NK-92 (cell line): Measurements from ENCODE around the gene ADCY4.

Experiments used
- DNase-seq: peaks from one replicate; lab custom pipeline; 2025; ENCODE audit not compliant: unreplicated experiment; lab: John Stamatoyannopoulos, UW

ADCY4 gene

DNA sequence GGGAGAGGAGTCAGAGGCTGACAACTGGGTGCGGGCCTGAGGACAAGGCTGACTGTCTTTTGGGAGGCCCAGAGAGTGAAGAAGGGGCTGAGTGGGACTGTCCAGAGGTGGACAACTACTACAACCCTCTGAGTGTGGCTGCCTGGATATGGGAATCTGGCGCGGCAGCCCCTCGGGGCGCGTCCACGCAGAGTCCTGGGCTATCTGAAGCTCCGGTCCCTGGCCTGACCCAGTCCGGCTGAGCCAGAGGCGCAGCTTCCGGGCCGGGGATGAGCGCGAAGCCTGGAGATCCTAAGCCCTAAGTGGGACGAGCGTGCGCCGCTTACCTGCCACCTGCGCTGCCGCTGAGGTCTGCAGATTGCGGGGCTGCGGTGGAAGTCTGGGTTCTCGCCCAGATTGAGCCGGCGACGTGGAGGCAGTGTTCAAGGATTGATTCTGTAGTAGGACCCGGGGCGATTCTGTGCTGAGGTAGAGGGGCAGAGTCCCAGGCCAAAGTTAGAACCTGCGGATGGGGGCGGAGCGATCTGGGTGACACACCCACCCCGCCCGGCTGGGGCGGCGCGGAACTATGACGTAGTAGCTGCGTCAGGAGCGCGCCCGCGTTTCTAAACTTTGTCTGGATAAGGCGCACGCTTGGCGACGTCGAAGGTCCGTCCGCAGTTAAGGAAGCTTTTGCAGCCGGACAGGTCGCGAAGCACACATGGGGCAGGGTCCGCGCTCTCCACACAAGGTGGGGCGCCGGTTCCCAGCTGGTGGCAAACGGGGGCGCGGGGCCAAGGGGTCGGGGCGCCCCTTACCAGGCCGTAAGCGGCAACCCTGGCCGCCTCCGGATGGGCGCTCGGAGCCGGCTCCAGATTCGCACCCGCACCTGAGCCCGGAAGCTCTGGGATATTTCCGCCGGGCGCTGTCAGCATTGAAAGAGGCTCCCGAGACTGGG, 35.3 kb downstream of the ADCY4 start, which contains the start of the genes DHRS1 and NOP9:
Gene DHRS1, minus strand, starts transcription at position 526 of the 937 bp plus-strand sequence. CDS start 674 bp downstream, outside the sequence.
Gene NOP9, plus strand, starts transcription at position 596 of the 937 bp plus-strand sequence. Its CDS starts 105 bp downstream, at position 701.
- no peak for DNase-seq

DNA sequence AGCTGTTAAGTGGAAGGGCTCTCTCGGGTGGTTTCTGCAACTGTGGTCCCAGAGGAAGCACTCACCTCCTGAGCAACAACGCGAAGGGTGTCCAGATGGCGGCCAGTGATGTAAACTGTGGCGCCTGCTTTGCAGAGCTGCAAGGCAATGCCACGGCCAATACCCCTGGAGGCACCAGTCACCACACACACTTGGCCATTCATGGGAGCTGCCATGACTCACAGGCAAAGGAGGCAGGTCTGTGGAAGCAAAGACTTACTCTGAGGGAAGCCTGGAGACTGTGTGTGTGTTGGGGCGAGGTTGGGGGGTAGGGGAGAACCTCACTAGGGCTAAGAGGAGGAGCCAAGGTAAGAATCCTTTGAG, 36.0 kb downstream of the ADCY4 start:
- no peak for DNase-seq

DNA sequence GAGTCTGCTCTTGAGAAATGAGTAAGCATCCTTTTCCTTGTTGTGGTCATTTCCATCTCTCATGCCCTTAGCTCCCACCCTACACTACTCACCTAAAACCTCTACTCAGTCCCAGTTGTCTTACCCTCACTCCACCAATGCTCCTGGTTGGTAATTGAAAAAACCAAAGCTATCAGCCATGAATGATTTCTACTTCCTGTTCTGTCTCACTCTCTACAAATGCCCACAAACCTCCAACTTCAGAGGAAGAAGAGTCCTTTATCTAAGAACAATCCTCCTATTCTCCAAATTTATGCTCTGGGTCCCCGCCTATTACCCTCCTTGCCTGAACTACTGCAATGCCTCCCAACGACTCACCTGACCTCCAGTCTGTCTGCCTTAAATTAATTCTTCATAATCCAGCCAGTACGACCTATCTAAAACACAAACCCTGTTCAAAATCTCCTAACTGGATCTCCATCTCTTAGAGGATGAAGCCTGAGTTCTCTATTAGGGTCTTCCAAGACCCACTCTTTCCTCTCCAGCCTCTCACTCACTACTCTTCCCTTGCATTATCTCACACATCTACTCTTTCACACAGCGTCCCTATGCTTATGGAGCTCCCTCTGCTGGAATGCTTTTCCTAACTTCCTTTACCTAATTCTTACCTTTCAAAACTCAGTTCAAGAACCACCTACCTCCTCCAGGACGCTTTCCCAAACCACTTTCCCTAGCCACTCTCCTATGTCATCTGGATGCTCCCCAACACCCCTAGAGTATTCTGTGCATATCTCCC, 37.5 kb downstream of the ADCY4 start:
- DNase-seq: no peak

DNA sequence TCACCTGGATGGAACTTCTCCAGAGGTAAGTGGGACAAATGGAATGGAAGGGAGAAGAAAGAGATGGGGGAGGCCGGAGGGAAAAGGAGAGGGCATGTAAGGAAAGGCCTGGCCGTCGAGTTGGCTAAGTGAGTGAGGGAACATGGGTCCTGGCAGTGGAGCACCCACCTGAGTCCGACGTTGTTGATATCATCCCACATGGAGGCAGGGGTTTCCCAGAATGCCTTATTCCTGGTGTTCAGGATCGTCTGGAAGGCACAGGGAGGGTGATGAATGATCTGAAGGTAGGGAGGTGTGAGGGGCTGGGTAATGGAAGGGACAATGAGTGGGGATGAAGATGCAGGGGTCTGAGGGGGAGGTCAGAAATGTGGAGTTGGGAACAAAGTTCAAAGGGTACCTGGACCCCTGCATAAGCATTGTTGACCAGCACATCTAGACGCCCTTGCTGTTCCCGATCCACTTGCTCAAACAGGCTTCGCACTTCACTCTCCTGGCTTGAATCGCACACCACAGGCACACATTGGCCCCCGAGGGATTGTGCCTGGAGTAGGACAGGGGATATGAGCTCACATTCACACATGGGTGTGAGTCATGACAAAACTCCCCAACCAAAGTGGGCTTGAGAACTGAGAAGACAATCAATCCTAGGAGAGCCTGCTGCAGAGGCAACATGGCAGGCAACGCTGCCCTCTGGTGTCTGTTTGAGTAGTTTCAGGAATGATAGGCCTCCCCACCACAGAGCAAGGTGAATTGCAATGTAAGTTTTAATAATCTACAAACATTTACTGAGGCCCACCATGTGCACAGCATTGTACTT, 38.3 kb downstream of the ADCY4 start:
- DNase-seq: no peak

DNA sequence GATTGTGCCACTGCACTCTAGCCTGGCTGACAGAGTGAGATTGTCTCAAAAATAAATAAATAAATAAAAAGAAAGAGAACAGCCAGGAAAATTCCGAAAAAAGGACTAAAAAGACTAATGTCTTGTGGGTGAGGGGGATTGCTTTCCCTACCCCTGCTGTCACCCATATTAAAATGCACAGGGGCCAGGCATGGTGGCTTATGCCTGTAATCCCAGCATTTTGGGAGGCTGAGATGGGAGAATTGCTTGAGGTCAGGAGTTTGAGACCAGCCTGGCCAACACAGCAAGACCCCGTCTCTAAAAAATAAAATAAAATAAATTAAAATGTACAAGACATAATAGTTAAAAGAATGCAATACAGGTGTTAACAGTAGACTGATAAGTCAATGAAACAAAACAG, 41.3 kb downstream of the ADCY4 start:
- DNase-seq: no peak

DNA sequence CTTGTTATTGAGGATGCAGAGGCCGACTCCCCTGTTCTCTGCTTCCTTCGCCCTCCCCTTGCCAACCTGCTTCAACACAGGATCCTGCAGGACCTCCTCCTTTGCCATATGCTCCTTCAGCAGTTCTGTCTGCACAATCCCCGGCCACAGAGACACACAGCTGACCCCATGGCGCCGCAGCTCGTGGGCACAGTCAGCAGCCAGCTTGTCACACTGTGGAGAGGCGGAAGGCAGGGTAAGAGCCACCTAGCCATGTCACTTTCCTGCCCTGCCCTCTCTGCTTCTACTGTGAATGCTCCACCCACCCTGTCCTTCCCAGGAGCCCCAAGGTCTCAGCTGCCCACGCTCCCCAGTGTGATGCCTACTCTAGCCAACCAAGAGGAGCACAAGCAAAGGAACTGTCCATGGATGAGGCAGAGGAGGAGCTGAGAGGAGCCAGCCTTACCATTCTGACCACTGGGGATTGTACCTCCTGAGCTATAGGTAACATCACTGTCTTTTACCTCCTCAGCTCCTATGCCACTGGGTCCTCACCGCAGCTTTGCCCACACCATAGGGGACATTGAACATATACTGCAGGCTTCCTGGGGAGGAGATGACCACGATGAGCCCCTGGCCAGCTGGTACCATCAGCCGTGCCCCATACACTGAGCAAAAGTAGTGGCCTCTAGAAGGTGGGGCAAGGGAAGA, 42.6 kb downstream of the ADCY4 start:
- DNase-seq: no peak

DNA sequence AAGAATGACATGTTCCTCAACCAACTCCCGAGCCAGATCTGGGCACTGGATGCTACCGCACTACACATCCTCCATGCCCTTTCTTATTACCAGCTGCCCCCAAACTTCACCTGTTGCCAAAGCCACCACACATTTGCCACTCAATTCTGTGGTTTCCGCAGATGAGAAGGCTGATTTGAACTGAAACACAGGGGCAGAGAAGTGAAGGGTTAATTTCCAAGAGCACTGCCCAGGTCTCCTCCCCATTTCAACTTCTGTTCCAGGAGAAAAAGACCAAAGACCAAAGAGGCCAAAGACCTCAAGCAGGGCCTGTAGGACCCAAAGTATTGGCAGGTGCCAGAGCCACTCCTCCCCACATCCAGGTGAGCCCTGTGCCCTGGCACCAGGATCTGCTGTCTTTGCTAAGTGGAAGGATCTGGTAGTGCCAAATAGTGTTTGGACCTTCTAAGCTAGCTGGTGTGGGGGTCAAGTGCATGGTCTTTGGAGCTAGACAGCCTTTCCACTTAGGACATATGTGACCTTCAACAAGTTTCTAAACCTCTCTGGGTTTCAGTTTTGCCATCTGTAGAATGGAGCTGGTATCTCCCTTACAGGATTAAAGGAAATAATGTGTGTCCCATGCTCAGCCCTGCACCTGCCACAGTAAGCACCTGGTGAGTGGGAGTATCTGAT, 43.3 kb downstream of the ADCY4 start:
- no peak for DNase-seq

DNA sequence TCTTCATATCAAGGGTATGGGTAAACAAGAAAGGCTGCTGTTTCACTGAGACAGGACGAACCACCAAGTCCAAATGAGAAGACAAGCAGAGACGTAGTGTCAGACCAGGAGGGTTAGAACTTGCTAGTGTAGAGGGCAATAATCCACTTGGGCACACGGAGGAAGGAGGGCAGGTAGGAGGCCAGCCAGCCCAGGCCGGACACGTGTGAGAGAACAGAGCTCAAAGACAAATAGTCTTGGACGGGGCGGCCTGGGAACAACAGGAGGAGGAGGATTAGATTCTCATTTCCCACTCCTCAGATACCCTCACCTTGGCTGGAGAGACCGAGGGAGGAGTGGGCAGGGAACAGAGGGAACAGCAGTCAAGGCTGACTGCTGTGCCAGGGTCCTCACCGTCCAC, 44.1 kb downstream of the ADCY4 start:
- no peak for DNase-seq

DNA sequence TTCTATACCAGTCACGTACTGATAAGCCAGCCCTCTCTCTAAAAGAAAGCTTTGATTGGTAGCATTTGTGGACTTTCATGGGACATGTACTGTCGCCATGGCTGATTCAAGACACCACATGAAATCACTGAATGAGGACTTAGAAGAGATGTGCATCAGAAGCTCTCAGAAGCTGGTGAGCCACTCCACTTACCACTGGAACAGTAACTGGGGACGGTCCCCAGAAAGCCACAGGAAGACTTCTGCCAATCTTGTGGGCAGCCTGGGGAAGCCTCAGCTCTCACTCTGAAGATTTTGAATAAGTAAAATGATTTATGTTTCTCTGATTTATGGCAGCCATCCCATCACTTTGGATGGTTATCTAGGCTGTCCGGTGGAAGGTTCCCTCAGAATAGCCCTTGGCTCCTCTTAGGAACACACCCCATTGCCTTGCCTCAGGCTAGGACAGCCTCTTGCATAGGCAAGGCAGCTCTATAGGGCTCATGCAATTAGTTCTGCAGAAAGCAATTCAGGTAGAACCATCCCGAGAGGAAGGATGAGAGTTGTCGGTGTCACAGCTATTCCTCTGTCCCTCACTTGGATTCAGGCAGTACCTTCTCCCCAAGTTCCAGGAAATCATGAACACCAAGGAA, 45.1 kb downstream of the ADCY4 start:
- DNase-seq: no peak

DNA sequence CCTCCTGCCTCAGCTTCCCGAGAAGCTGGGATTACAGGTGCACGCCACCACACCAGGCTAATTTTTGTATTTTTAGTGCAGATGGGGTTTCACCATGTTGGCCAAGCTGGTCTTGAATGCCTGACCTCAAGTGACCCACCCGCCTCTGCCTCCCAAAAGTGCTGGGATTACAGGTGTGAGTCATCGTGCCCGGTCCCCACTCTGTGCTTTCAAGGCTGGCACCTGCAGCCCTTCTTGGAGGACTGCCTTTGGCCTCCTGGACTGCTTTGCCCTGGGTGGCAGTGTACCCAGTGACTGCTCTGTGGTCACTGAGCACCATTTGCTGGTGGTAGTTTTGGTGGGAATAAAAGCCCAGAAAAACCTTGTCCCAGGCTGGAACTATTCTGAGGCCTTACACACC, 47.9 kb downstream of the ADCY4 start:
- DNase-seq: no peak

DNA sequence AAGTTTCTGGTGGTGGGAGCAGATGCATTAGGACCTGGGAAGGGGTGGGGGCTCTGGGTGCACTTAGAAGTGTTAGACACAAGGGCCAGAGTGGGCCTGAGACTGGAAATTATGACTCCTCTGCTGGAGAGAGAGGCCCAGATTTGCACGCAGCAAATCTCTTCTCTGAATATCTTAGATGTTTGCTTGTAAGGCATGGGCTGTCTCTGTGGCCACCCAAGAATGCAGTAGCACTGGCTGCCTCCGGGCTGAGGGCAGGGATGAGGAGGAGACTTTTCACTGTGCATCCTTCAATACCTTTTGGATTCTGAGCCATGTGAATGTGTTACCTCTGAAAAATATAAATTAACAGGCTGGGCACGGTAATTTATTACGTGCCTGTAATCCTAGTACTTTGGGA, 49.5 kb downstream of the ADCY4 start:
- DNase-seq: no peak

DNA sequence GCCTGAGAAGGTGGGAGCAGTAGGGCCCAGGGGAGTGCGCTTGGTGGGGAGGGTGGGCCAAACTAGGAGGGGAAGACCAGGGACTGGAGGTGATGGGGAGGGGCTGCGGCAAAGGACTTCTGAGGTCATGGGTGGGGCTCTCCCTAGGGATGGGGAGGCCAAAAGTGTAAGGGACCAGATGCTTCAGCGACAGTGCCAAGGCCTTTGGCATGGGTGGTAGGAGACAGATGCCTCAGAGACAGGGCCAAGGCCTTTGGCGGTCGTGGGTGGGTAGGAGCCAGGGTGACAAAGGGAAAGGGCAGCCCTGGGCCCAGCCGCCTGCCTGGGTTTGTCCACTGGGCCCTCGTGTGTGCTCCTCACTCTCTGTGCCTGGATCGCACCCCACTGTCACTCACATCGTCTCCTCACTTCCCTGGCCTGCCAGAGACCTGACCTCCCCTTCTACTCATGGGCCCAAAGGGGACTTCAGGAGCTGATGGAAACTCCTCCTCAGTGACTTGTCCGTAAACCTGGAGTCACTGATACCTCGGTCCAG, 50.3 kb downstream of the ADCY4 start:
- no peak for DNase-seq

DNA sequence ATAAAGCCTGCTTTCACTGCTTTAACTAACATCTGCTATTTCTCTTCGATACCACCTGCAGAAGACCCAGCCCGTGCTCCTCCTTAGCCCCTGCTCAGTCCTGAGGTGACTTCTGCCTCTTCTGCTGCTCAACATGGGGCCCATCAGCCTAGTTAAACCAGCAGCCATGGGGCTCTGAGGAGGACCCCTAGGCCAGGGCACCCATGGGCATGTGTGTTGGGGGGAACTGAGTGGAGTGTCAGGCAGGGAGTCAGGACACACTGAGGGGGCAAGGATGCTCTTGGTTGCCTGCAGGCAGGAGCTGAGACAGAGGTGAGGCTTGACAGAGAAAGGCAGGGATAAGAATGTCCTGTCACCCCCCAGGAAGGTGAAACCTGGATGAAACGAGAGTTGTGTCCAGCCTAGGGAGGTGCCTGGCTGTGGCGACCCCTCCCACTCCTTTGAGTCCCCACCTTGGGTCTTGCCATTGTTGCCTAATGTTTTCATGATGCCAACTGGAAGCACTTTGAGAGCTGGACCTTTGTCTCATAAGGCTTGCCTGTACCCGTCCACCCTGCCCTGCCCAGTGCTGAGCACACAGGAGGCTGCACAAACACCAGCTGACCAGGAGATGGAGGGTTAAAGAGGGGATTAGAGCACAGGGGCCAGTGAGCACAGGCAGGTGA, 50.9 kb downstream of the ADCY4 start:
- DNase-seq: no peak

DNA sequence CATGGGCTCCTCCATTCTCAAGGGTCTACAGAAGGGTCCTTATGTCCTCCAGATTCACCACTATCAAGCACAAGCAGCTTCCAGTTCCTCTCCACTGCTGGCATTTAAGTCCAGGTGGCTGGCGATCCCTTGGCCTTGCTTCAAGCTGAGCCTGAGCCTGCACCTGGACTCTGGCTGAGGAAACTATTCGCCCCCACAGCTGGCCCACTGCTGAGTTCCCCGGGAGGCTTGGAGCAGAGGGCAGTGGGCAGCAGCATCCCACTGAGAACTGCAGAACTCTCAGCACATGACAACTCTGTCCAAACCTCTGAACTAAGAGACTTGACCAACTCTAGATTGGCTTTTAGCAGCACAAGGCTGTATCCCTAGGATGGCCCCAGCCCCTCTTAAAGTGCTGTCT, 52.1 kb downstream of the ADCY4 start:
- no peak for DNase-seq

DNA sequence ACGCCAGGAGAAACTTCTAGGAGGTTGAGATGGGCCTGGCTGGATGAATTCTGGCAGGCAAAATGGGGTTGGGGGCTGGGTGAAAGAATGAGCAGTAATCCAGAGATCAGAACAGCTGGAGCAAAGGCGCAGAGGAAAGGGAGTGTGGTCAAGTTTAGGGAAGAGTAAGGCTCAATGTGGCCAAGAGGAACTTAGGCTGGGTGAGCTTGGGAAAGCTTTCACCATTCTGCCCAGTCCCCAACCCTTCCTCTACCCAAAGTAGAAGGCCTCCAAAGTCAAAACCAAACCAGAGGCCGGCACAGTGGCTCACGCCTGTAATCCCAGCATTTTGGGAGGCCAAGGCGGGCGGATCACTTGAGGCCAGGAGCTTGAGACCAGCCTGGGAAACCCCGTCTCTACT, 53.2 kb downstream of the ADCY4 start:
- DNase-seq: no peak

DNA sequence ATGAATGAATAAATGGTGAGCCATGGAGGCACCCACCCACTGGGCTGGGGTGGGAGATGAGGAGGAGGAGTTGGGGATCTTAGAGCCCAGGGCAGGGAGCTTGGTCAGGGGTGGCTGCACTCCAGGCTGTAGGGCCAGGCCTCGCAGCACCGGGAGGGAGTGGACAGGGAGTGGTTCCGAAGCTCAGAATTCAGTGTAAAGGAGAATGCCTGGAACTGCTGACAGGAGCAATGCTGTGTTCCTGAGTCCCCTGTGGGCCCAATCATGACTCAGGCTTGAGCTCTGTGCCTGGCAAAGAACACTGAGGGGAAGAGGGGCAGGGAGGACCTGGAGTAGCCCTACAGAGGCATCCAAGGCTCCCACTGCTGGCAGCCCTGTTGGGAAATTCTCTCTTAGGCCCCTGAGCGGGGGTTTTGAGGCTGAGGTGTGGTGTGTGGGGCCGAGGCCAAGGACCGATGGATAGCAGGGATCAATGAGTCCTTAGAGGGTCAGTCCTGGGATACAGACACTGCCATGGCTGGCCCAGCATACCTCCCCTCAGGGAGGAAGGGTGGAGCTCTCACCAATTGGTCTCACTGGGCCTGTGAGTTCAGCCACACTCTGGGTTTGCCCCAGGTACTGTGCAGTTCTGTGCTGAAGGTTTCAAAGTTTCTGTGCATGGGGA, 53.9 kb downstream of the ADCY4 start:
- no peak for DNase-seq

DNA sequence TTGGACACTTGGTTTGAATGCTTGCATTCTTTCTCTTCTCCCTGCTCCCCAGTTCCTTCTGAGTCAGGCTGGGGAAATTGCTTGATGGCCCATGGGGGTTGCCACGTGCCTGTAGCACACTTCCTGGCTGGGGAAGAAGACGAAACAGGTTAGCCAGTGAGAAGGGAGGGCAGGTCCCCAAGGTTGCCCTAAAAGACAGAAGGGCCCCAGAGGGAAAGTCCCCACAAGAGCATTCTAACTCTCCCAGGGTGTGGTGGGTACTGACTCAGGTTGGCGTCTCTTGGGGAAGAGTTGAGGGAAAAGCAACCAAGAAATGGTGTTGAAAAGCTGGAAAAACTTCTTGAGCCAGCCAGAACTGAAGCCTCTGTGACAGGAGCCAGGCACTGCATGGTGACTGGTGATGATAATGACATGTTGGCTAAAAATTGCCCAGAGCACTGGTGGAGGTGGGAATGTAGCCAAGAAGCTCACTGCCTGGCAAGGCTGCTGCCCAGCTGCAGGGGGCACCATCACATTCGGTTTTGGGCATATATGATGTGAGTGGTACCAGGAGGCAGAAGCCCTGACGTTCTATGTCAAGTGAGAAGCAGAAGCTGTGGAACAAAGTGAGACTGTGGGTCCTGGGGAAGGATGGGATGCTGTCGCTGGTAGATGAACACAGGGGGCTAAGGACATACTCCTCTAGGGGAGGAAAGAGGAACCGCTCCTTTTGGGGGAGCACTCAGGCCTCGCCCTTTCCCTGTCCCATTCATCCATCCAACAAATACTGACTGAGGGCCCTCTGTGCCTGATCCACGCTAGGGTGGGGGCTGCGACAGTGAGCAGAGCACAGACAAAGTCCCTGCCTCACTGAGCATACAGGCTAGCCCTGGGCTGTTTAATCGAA, 55.3 kb downstream of the ADCY4 start:
- DNase-seq: no peak
